ENCODE measurements around the gene ZDHHC16.

DNA sequence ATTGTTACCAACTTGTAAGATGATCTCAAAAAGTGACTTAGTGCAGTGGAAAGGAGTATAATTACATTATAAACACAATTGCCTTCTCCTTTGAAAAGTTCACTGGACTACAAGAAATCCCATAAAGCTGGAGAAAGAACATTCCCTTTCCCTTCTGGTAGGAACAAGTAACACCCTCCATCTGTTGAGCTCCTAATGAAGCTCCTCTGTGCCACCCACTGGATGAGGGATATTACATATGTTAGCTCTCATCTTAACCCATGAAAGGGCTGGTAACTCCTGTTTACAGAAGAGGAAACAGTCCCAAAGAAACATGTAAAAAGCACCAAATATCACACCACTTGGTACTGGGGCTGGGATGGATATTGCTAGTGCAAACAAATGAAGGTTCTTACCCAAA, 11.9 kb upstream of the ZDHHC16 start:
- TF ChIP-seq HNF4A (conservative IDR thresholded peaks at IDR 0.05) (no peak), GABPA (IDR thresholded peaks at IDR 0.05 in 1 of 2, conservative IDR thresholded peaks at IDR 0.05 in 1 of 2) (no peak), SP1 (IDR thresholded peaks at IDR 0.05) (no peak), RAD21 (IDR thresholded peaks at IDR 0.05) (no peak), JUND (IDR thresholded peaks at IDR 0.05) (no peak)
- TF ChIP-seq, protein P1, sequence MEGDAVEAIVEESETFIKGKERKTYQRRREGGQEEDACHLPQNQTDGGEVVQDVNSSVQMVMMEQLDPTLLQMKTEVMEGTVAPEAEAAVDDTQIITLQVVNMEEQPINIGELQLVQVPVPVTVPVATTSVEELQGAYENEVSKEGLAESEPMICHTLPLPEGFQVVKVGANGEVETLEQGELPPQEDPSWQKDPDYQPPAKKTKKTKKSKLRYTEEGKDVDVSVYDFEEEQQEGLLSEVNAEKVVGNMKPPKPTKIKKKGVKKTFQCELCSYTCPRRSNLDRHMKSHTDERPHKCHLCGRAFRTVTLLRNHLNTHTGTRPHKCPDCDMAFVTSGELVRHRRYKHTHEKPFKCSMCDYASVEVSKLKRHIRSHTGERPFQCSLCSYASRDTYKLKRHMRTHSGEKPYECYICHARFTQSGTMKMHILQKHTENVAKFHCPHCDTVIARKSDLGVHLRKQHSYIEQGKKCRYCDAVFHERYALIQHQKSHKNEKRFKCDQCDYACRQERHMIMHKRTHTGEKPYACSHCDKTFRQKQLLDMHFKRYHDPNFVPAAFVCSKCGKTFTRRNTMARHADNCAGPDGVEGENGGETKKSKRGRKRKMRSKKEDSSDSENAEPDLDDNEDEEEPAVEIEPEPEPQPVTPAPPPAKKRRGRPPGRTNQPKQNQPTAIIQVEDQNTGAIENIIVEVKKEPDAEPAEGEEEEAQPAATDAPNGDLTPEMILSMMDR (IDR thresholded peaks at IDR 0.05; ENCODE audit: low read depth, low read length, missing input control), result no peak
- TF ChIP-seq, protein P2, sequence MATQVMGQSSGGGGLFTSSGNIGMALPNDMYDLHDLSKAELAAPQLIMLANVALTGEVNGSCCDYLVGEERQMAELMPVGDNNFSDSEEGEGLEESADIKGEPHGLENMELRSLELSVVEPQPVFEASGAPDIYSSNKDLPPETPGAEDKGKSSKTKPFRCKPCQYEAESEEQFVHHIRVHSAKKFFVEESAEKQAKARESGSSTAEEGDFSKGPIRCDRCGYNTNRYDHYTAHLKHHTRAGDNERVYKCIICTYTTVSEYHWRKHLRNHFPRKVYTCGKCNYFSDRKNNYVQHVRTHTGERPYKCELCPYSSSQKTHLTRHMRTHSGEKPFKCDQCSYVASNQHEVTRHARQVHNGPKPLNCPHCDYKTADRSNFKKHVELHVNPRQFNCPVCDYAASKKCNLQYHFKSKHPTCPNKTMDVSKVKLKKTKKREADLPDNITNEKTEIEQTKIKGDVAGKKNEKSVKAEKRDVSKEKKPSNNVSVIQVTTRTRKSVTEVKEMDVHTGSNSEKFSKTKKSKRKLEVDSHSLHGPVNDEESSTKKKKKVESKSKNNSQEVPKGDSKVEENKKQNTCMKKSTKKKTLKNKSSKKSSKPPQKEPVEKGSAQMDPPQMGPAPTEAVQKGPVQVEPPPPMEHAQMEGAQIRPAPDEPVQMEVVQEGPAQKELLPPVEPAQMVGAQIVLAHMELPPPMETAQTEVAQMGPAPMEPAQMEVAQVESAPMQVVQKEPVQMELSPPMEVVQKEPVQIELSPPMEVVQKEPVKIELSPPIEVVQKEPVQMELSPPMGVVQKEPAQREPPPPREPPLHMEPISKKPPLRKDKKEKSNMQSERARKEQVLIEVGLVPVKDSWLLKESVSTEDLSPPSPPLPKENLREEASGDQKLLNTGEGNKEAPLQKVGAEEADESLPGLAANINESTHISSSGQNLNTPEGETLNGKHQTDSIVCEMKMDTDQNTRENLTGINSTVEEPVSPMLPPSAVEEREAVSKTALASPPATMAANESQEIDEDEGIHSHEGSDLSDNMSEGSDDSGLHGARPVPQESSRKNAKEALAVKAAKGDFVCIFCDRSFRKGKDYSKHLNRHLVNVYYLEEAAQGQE (IDR thresholded peaks at IDR 0.05), result no peak
- TF ChIP-seq, protein P3, sequence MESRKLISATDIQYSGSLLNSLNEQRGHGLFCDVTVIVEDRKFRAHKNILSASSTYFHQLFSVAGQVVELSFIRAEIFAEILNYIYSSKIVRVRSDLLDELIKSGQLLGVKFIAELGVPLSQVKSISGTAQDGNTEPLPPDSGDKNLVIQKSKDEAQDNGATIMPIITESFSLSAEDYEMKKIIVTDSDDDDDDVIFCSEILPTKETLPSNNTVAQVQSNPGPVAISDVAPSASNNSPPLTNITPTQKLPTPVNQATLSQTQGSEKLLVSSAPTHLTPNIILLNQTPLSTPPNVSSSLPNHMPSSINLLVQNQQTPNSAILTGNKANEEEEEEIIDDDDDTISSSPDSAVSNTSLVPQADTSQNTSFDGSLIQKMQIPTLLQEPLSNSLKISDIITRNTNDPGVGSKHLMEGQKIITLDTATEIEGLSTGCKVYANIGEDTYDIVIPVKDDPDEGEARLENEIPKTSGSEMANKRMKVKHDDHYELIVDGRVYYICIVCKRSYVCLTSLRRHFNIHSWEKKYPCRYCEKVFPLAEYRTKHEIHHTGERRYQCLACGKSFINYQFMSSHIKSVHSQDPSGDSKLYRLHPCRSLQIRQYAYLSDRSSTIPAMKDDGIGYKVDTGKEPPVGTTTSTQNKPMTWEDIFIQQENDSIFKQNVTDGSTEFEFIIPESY (IDR thresholded peaks at IDR 0.05), result no peak
- TF ChIP-seq, protein P4, sequence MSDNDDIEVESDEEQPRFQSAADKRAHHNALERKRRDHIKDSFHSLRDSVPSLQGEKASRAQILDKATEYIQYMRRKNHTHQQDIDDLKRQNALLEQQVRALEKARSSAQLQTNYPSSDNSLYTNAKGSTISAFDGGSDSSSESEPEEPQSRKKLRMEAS (IDR thresholded peaks at IDR 0.05), result no peak

All from liver (tissue), 3 donors.